Measurements from ENCODE around the gene ZNF699. TPM values are rescaled to one million over a fixed set of nuclear protein-coding genes. Genes with fewer than 3 reads are reported as not detected.
"Not testable (repeated sequence)": the region's sequence is repeated elsewhere in the genome, so short reads cannot be mapped to it uniquely, and the experiment has no call there.

The ZNF699 gene
- polyA plus RNA-seq (ENCODE audit: insufficient read length in 3 of 3) = 1 to 10 TPM; 6.7 to 7.2 (median 7.0) TPM

DNA sequence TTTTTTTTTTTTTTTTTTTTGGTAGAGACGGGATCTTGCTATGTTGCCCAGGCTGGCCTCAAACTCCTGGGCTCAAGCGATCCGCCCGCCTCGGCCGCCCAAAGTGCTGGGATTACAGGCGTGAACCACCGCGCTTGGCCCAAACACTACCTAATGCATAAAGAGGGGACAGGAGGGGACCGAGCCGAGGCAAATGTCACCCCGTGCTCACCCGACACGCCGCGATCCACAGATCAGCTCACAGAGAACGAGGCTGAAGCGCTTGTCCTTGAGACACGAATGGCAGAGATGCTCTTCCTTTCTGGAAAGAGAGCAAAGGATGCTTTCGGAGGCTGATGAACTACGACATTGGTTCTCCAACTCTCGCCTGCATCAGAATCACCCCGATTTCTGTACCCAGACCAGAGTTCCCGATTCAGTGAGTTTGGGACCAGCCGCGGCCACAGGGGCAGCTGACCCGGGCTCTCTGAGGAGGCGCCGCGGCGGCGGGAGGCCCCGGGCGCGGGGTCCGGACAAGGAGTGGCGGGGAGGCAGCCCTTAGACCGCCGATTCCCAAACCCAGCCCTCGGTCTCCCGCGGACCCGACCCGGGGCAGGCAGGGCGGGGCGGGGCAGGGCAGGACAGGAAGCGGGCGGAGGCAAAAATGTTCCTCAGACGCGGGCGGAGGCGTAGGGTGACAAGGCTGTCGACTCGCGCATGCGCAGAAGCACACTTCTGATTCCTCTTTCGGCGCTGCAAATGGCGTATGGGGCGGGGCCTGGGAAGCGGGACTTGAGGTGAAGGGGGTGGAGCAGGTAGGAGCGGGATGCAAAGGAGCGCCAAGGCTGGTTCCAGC is at the start of gene ZNF699:
Gene ZNF699 (minus strand): TSS at position 700 of the 835 bp plus-strand sequence. CDS start 4,719 bp downstream, outside the sequence.
- DNase-seq (ENCODE audit: low read depth in 3 of 3, low spot score in 2 of 3) = peak; percentile 93 to 97 (median 96)

DNA sequence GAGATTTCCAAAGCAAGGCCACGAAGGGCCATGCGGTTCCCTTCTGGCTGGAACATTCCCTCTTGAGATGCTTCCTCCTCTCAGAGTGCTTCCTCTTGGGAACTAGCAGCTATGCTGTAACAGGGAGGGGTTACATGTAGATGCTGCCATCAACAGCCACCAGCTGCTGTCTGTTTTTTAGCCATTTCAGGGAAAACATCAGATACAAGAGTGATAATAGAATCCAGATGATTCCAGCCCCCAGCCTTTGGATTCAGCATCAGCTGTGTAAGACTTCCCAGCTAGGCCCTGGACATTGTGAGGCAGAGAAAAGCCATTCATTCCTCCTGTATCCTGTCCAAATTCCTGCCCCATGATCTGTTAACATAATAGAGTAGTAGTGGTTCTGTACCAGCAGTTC is 45.0 kb upstream of the ZNF699 start:
- DNase-seq (ENCODE audit: low read depth in 3 of 3, low spot score in 2 of 3) = no peak

DNA sequence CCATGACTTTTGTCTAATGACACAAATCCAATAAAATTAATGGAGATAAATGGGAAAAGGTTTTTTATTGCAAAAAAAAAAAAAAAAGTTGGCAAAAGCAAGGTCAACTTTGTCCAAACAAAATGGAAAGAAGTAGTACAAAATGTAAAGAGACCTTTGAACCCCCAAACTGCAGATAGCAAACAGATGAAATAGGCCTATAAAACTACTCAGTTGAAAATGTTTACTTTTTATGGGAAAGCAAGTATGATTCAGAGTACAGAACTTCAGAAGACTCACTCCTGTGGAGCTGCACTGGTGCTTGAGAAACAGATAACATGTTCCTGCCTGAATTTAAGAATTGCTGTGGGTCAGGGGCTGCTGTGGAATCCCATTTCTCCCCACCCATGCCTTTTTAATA is 43.4 kb upstream of the ZNF699 start:
- no peak for DNase-seq (ENCODE audit: low read depth in 3 of 3, low spot score in 2 of 3)

DNA sequence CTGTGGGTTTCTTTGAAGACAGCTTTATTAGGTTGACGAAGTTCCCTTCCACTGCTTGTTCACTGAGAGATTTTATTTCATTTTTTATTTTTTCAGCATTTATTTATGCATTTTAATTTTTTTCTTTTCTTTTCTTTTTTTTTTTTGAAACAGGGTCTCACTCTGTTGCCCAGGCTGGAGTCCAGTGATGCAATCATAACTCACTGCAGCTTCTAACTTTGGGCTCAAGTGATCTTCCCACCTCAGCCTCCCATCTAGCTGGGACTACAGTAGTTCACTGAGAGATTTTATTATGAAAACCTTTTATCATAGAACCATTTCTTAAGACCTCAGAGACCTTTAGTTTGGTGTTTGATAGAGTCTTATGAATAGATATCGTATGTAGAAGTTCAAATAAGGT is 42.9 kb upstream of the ZNF699 start:
- no peak for DNase-seq (ENCODE audit: low read depth in 3 of 3, low spot score in 2 of 3)

DNA sequence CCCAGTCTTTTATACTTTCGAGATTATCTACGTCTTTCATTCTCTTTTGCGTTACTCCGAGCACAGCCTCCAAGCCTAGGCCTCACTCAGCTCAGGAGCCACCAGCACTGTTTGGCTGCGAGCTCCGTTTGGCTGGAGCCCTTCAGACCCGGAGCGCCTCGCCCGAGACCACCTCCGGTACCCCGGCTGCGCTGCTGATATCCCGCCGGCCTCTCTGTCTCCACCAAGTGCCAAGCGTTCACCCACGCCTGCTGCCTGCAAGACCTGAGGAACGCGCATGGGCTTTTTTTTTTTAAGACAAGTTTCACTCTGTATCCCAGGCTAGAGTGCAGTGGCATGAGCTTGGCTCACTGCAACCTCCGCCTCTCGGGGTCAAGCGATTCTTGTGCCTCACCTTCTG is 39.0 kb upstream of the ZNF699 start:
- no peak for DNase-seq (ENCODE audit: low read depth in 3 of 3, low spot score in 2 of 3)

DNA sequence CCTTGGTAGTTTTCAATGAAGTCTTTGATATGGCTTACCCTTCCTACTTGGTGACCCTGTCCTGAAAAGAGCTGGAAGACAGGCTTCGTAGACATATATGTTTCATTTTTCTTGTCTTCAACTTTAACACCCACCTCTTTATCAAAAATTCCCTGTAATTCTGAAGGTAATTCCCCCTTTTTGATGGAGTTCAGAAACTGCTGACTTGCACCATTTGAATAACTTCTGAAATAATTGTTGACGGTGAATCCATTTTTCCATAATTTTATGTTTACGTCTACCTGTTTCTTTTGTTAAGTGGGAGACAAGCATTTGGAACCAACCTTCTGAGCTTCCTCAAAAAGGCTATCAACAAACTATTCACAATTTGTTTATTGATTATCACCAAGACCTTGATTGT is 38.6 kb upstream of the ZNF699 start:
- DNase-seq (ENCODE audit: low read depth in 3 of 3, low spot score in 2 of 3) = no peak

DNA sequence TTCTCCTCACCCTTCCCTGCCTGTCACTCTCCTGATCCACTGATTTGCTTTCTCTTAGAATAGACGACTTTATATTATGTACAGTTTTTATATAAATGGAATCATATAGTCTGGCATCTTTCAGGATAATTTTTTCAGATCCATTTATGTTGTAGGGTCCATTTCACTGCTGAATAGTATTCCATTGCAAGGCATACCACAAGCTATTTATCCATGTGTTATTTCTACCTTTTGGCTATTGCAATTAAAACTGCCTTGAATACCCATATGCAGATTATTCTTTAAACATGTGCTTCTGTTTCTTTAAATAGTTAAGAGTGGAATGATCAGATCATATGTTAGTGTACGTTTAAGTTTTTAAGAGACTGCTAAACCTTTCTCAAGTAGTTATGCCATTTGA is 35.4 kb upstream of the ZNF699 start:
- DNase-seq (ENCODE audit: low read depth in 3 of 3, low spot score in 2 of 3) = no peak

DNA sequence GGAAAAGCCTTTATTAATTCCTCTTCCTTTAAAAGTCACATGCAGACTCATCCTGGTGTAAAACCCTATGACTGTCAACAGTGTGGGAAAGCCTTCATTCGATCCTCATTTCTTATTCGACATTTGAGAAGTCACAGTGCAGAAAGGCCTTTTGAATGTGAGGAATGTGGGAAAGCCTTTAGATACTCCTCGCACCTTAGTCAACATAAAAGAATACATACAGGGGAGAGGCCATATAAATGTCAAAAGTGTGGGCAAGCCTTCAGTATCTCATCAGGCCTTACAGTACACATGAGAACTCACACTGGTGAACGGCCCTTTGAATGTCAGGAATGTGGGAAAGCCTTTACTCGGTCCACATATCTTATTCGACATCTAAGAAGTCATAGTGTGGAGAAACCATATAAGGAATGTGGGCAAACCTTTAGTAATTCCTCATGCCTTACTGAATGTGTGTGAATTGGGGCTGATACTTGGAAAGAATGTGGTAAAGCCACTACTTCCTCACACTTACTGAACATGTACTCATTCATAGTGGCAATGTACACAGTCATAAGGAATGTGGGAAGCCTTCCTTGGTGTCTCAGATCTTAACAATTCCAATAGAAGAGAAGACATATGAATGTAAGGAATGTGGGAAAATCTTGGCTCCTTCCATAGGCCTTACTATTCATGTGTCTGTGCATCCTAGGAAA is 33.1 kb upstream of the ZNF699 start:
- no peak for DNase-seq (ENCODE audit: low read depth in 3 of 3, low spot score in 2 of 3)

DNA sequence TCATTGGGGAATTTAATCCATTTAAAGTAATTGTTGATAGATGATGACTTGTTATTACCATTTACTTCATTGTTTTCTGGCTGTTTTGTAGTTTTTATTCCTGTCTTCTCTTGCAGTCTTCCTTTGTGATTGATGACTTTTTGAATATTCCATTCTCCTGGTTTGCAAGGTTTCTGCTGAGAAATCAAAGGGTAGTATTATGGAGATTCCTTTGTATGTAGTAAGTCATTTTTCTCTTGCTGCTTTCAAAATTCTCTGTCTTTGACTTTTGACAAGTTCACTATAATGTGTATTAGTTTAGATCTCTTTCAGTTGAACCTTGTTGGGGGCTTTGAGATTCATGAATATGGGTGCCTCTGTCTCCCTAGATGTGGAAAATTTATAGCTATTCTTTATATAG is 20.4 kb upstream of the ZNF699 start:
- DNase-seq (ENCODE audit: low read depth in 3 of 3, low spot score in 2 of 3) = no peak

DNA sequence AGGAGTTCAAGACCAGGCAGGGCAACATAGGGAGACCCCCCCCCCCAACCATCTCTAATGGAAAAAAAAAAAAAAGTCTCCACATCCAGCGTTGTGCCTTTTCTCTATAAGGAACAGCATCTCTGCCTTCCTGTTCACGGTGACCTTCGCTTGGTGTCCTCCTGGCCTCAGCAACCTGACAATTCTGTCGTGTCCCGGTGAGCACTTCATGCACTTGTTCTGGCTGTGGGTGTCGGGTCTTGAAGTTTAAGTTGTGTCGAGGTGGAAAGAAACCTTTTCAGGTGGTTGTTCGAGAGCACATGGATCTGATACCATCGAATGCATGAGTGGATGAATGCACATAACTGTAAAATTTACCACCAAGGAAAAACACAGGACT is 14.9 kb upstream of the ZNF699 start:
- no peak for DNase-seq (ENCODE audit: low read depth in 3 of 3, low spot score in 2 of 3)

DNA sequence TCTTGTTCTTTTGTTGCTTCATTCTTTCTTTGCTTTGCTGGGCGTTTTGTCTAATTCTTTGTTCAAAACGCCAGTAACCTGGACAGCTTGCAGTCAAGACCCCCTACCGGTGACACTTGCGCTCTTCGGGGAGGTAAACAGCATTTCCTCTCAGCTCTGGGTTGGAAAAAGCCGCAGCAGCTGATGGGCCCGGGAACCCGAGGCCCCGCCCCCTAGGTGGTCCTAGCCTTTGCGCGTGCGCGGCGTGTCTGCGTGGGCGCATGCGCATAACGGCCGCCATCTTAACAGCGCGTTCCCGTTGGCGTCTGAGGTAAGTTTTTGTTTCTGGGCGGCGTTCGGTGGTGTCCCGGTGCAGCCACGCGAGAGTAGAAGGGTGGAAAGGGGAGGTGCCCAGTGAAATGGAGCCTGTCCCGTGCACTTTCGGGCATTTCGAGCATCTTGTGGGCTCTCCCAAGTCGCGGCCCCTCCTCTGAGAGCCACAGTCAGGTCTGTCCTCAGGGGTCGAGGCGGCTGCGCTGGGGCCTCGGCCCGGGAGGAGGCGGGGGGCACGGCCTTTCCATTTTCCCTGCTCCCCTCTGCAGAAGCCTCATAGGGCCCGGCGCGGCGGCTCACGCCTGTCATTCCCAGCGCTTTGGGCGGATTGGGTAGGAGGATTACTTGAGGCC is 14.4 kb upstream of the ZNF699 start, which contains the start of gene ZNF559:
Gene ZNF559 (plus strand): TSS at position 261 of the 665 bp plus-strand sequence. CDS start 14,371 bp downstream, outside the sequence.
- DNase-seq (ENCODE audit: low read depth in 3 of 3, low spot score in 2 of 3) = peak; percentile 88 to 91 (median 91)

DNA sequence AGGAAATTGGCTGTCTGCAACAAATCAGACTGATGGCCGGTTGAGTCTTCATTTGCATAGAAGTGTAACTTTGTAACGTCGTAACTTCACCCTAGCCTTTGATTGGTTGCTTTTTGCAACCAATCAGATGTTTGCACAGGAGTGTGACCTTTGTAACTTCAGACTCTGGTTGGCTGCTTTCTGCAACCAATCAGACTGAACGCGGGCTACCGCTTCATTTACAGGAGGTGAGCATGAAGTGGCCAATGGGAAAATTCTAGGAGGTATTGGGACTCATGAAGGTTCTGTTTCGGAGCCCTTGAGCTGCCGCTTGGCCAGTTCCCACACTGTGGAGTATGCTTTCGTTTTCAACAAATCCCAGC is 13.9 kb upstream of the ZNF699 start:
- DNase-seq (ENCODE audit: low read depth in 3 of 3, low spot score in 2 of 3) = peak in 1 of 3 donors; percentile 29

DNA sequence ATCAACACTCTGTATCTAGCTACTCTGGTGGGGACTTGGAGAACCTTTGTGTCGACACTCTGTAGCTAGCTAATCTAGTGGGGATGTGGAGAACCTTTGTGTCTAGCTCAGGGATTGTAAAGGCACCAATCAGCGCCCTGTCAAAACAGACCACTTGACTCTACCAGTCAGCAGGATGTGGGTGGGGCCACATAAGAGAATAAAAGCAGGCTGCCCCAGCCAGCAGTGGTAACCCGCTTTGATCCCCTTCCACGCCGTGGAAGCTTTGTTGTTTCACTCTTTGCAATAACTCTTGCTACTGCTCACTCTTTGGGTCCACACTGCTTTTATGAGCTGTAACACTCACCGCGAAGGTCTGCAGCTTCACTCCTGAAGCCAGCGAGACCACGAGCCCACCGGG is 12.6 kb upstream of the ZNF699 start:
- DNase-seq (ENCODE audit: low read depth in 3 of 3, low spot score in 2 of 3) = not testable (repeated sequence)

DNA sequence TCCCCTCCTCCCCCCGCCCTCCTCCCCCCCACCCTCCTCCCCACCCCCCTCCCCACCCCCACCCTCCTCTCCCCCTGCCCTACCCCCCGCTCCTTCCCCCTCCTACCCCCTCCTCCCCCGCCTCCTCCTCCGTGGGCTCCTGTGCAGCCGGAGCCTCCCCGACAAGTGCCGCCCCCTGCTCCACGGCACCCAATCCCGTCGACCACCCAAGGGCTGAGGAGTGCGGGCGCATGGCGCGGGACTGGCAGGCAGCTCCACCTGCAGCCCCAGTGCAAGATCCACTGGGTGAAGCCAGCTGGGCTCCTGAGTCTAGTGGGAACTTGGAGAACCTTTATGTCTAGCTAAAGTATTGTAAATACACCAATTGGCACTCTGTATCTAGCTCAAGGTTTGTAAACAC is 12.1 kb upstream of the ZNF699 start:
- not testable (repeated sequence) for DNase-seq (ENCODE audit: low read depth in 3 of 3, low spot score in 2 of 3)

DNA sequence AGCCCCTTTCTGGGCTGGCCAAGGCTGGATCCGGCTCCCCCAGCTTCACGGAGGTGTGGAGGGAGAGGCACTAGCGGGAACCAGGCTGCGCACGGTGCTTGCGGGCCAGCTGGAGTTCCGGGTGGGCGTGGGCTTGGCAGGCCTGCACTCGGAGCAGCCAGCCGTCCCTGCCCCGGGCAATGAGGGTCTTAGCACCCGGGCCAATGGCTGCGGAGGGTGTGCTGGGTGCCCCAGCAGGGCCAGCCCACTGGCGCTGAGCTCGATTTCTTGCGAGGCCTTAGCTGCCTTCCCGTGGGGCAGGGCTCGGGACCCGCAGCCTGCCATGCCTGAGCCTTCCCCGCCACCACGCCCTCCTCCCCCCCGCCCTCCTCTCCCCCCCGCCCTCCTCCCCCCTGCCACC is 11.7 kb upstream of the ZNF699 start:
- no peak for DNase-seq (ENCODE audit: low read depth in 3 of 3, low spot score in 2 of 3)

DNA sequence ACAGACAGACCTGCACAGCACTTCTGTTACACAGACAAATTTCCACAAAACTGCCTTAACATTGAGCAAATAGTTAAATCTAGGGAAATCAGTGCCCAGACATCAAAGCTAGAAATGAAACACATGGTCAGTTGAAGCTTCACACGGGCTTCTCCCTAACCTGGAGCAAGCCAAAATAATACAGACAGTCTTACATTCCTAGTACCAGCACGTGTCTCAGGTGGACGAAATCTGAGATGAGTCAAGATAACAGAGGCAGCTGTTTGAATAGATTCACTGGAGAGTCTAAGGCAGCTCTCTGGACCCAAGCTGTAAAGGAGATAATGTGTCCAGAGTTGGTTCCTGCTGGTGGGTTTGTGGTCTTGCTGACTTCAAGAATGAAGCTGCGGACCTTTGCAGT is 4.1 kb upstream of the ZNF699 start:
- no peak for DNase-seq (ENCODE audit: low read depth in 3 of 3, low spot score in 2 of 3)

DNA sequence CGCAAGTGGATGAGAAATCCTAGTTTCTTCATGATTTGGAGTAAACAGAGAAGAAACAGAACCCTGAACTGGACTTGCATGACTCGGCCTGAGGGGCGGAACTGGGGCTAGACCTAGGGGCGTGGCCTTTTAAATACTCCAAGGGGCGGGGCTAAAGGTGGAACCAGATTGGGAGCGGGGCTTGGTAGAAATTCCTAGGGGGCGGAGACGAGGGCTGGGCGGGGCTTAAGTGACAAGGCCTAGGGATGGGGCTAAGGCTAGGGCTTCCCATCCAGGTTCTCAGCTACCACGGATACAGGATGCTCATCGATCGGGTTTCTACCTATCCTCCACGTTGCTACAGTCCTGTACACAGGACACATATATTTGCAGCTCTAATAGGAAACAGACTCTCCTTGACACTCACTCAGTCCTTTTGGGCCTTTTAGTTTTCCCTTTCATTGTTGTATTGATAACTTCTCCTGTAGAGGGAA is 372 bp upstream of the ZNF699 start:
- DNase-seq (ENCODE audit: low read depth in 3 of 3, low spot score in 2 of 3) = peak in 2 of 3 donors; percentile 84 to 89

DNA sequence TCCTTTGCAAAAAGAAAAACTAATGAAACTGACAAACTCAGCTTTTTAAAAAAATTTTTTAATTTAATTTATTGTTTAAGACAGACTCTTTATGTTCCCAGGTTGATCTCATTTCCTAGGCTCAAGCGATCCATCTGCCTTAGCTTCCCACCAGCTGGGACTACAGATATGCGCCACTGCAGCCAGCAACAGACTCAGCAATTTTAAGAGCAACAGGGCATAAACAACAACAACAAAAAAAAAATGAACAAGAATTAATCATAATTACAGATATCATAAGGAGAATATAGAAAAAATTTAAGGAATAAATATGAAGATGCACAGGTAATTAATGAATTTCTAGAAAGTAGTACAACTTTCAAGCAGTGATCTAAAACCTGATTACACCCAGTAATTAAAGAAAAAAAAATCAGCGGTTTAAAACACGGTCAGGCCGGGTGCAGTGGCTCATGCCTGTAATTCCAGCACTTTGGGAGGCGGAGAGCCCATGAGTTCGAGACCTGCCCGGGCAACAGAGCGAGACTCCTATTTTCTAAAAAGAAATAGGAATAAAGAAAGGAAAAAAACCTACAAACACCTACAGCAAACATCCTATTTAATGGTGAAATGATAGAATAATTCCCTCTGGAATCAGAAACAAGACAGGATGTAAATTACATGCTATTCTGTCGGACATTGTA is 1.4 kb downstream of the ZNF699 start:
- DNase-seq (ENCODE audit: low read depth in 3 of 3, low spot score in 2 of 3) = no peak

DNA sequence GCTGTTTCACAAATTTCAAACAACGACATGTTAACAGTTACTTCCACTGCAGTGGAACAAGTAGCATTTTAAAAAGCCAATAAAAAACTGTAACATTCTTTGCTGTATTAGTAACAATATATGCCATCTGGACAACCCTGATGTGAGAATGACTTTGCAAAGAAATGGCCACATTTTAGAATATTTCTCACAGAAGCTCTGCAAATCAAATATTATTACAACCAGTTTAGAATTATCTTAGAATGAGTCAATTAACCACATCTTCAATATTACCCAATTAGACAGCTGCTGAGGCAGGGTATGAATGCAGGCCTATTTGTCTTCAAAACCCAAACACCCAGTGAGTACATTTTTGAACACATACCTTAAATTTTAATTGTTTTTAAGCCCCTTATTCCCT is 3.2 kb downstream of the ZNF699 start:
- DNase-seq (ENCODE audit: low read depth in 3 of 3, low spot score in 2 of 3) = no peak

DNA sequence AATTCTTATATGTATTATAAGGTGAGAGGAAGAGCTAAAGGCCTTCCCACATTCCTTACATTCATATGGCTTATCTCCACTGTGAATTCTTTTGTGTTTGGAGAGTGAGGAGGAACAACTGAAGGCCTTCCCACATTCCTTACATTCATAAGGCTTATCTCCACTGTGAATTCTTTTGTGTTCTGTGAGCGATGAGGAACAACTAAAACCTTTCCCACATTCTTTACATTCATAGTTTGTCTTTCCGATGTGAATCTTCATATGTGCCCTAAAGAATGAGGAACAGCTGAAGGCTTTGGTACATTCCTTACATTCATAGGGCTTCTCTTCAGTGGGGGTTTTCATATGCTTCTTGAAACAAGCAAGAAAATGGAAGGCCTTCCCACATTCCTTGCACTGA is 13.3 kb downstream of the ZNF699 start:
- no peak for DNase-seq (ENCODE audit: low read depth in 3 of 3, low spot score in 2 of 3)

DNA sequence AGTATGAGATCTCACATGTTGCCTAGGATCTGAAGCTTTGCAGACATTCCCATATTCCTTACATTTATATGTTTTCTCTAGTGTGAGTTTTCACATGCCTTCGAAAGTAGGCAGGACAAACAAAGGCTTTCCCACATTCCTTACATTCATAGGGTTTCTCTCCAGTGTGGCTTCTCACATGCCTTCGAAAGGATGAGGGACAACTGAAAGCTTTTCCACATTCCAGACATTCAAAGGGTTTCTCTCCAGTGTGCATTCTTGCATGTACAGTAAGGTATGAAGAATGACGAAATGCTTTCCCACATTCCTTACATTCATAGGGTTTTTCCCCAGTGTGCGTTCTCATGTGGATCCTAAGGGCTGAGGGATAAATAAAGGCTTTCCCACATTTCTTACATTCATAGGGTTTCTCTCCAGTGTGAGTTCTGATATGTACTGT is 14.2 kb downstream of the ZNF699 start:
- no peak for DNase-seq (ENCODE audit: low read depth in 3 of 3, low spot score in 2 of 3)
